ENCODE measurements around the gene FNBP1.
"Not testable (repeated sequence)": the region's sequence is repeated elsewhere in the genome, so short reads cannot be mapped to it uniquely, and the experiment has no call there.

The FNBP1 gene

GRCh38 chr9:129910628-129911567 lies 132.1 kb downstream of the FNBP1 start:
- DNase-seq = no peak

GRCh38 chr9:129909851-129910250 lies 133.1 kb downstream of the FNBP1 start:
- no peak for DNase-seq

- DNase-seq = no peak
Measured at GRCh38 chr9:129908906-129909305, 134.1 kb downstream of the FNBP1 start.

GRCh38 chr9:129907201-129907600 lies 135.8 kb downstream of the FNBP1 start:
- DNase-seq = no peak

GRCh38 chr9:129906298-129906697 lies 136.7 kb downstream of the FNBP1 start:
- DNase-seq = no peak

GRCh38 chr9:129904734-129905133 lies 138.3 kb downstream of the FNBP1 start:
- DNase-seq = no peak

- no peak for DNase-seq
Measured at GRCh38 chr9:129902740-129903134, 140.3 kb downstream of the FNBP1 start.

- no peak for DNase-seq
Measured at GRCh38 chr9:129901993-129902739, 140.8 kb downstream of the FNBP1 start.

- no peak for DNase-seq
Measured at GRCh38 chr9:129900263-129901027, 142.5 kb downstream of the FNBP1 start.

- DNase-seq = no peak
Measured at GRCh38 chr9:129899620-129900019, 143.4 kb downstream of the FNBP1 start.

GRCh38 chr9:129898185-129898584 lies 144.8 kb downstream of the FNBP1 start:
- DNase-seq = no peak

GRCh38 chr9:129897263-129897662 lies 145.7 kb downstream of the FNBP1 start:
- no peak for DNase-seq

GRCh38 chr9:129895376-129896268 lies 147.4 kb downstream of the FNBP1 start:
- no peak for DNase-seq

- no peak for DNase-seq
Measured at GRCh38 chr9:129894120-129894823, 148.7 kb downstream of the FNBP1 start.

- no peak for DNase-seq
Measured at GRCh38 chr9:129891569-129891968, 151.4 kb downstream of the FNBP1 start.

GRCh38 chr9:129890718-129891299 lies 152.2 kb downstream of the FNBP1 start:
- DNase-seq = not testable (repeated sequence)

- no peak for DNase-seq
Measured at GRCh38 chr9:129889941-129890717, 152.9 kb downstream of the FNBP1 start.

GRCh38 chr9:129889122-129889940 lies 153.7 kb downstream of the FNBP1 start:
- DNase-seq = no peak

Measured in NCI-H82 (cell line).